Measurements from ENCODE around the gene PFDN6.

PFDN6 gene

GRCh38 chr6:33264015-33264414 is 25.4 kb upstream of the PFDN6 start:
- no peak overlapping the region for H3K4me3 ChIP-seq (replicated peaks in 1 of 2; ENCODE audit: low read depth in 2 of 2, low read length in 2 of 2)
- no peak for TF ChIP-seq CTCF (IDR thresholded peaks at IDR 0.05; ENCODE audit: low read depth, low read length)
- DNase-seq (ENCODE audit: low read depth in 2 of 2) = no peak

GRCh38 chr6:33271117-33271467 is 18.3 kb upstream of the PFDN6 start:
- TF ChIP-seq CTCF (IDR thresholded peaks at IDR 0.05; ENCODE audit: low read depth, low read length) = no peak
- peak overlapping the region; percentile 84 to 95 for H3K4me3 ChIP-seq (replicated peaks in 1 of 2; ENCODE audit: low read depth in 2 of 2, low read length in 2 of 2)

GRCh38 chr6:33271468-33272274 is 17.7 kb upstream of the PFDN6 start, which contains the start of the genes RPS18 and VPS52:
Gene RPS18 (plus strand): TSS chr6:33272075. CDS start chr6:33272120, 45 bp downstream.
Gene VPS52 (minus strand): TSS chr6:33271876. CDS start chr6:33271675, 201 bp downstream.
- peak; percentile 100 for DNase-seq (ENCODE audit: low read depth in 2 of 2)
- TF ChIP-seq CTCF (IDR thresholded peaks at IDR 0.05; ENCODE audit: low read depth, low read length) = no peak
- H3K4me3 ChIP-seq (replicated peaks in 1 of 2; ENCODE audit: low read depth in 2 of 2, low read length in 2 of 2) = peak within 1 kb of the TSS; percentile 84 to 95

More at GRCh38 chr6:33271117-33271467, 18.3 kb upstream of the PFDN6 start:
- DNase-seq (ENCODE audit: low read depth in 2 of 2) = no peak

- H3K4me3 ChIP-seq (replicated peaks in 1 of 2; ENCODE audit: low read depth in 2 of 2, low read length in 2 of 2) = peak overlapping the region; percentile 84 to 95
- no peak for TF ChIP-seq CTCF (IDR thresholded peaks at IDR 0.05; ENCODE audit: low read depth, low read length)
- DNase-seq (ENCODE audit: low read depth in 2 of 2) = no peak
Observed at GRCh38 chr6:33272275-33273128, 16.9 kb upstream of the PFDN6 start.

DNA sequence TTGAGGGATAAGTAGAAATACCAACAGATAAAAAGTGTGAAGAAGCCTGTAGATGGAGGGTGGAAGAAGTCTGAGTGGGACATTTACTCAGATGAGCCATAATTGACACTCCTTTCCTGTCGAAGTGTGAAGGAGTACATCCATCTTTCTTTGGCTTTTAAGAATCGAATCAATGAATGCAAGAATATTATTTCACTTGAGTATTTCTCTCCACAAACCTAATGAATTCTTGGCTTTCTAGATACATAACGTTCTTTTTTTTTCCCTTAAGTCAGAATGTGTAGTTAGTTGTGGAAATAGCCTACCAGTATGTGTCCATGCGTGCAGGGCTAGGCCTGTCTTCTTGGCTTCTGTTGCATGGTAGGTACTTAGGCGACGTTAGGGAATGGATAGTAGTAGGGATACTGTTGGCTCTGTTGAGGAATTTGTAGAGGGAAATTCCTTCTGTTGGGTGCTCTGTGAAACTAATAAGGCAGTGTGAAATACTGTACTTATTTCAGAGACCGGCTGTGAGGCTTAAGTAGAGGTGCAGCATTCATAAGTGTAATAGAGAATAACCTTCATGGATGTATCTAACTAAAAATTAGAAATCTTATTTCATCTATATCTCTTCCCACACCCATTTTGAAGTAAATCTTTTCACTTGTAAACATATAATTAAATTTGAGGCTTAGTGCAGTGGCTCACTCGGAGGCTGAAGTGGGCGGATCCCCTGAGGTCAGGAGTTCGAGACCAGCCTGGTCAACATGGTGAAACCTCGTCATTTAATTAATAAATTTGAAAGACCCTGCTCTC is 16.1 kb upstream of the PFDN6 start:
- peak overlapping the region; percentile 84 to 95 for H3K4me3 ChIP-seq (replicated peaks in 1 of 2; ENCODE audit: low read depth in 2 of 2, low read length in 2 of 2)
- peak in 1 of 2 donors; percentile 18 for DNase-seq (ENCODE audit: low read depth in 2 of 2)
- TF ChIP-seq CTCF (IDR thresholded peaks at IDR 0.05; ENCODE audit: low read depth, low read length) = no peak
